ENCODE data around the gene RMND1.

RMND1 gene

GRCh38 chr6:151413372-151414145, 38.4 kb downstream of the RMND1 start:
- TF ChIP-seq MYC (IDR thresholded peaks at IDR 0.05; ENCODE audit: low read depth, low read length) (no peak), POLR2A (IDR thresholded peaks at IDR 0.05; ENCODE audit: extremely low read depth, insufficient read length) (no peak), MAX (IDR thresholded peaks at IDR 0.05; ENCODE audit: low read depth, low read length) (no peak)
- TF ChIP-seq, protein P1, sequence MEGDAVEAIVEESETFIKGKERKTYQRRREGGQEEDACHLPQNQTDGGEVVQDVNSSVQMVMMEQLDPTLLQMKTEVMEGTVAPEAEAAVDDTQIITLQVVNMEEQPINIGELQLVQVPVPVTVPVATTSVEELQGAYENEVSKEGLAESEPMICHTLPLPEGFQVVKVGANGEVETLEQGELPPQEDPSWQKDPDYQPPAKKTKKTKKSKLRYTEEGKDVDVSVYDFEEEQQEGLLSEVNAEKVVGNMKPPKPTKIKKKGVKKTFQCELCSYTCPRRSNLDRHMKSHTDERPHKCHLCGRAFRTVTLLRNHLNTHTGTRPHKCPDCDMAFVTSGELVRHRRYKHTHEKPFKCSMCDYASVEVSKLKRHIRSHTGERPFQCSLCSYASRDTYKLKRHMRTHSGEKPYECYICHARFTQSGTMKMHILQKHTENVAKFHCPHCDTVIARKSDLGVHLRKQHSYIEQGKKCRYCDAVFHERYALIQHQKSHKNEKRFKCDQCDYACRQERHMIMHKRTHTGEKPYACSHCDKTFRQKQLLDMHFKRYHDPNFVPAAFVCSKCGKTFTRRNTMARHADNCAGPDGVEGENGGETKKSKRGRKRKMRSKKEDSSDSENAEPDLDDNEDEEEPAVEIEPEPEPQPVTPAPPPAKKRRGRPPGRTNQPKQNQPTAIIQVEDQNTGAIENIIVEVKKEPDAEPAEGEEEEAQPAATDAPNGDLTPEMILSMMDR (IDR thresholded peaks at IDR 0.05; ENCODE audit: low read depth, low read length) = no peak
- H3K4me3 ChIP-seq (ENCODE audit: low read depth, low read length) = no peak overlapping the region
- DNase-seq (ENCODE audit: low read depth) = no peak

GRCh38 chr6:151412909-151413308, 39.0 kb downstream of the RMND1 start:
- DNase-seq (ENCODE audit: low read depth) = no peak
- no peak for TF ChIP-seq POLR2A (IDR thresholded peaks at IDR 0.05; ENCODE audit: extremely low read depth, insufficient read length)
- no peak for TF ChIP-seq MAX (IDR thresholded peaks at IDR 0.05; ENCODE audit: low read depth, low read length)
- TF ChIP-seq MYC (IDR thresholded peaks at IDR 0.05; ENCODE audit: low read depth, low read length) = no peak
- TF ChIP-seq, protein P1 (IDR thresholded peaks at IDR 0.05; ENCODE audit: low read depth, low read length) = no peak
- H3K4me3 ChIP-seq (ENCODE audit: low read depth, low read length) = no peak overlapping the region

DNA sequence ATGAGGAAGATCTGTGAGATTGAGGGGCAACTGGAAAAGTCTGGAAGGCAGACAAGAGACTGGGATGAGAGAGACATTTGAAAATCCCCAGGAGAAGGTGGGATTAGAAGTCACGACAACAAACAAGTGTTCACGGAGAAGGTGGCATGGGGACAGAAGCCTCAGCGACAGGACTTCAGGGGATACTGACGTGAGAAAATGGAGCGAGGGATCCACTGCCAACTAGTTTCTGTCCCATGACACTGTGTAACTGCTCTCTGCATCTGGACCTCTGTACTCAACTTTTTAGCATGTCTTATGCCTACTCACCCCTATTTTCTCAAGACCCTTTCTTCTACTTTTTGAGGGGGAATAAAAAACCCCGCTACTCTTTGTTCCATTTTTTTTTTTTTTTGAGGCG, 42.2 kb downstream of the RMND1 start:
- no peak overlapping the region for H3K4me3 ChIP-seq (ENCODE audit: low read depth, low read length)
- DNase-seq (ENCODE audit: low read depth) = no peak
- TF ChIP-seq POLR2A (IDR thresholded peaks at IDR 0.05; ENCODE audit: extremely low read depth, insufficient read length) = no peak
- no peak for TF ChIP-seq MYC (IDR thresholded peaks at IDR 0.05; ENCODE audit: low read depth, low read length)
- TF ChIP-seq, protein P1 (IDR thresholded peaks at IDR 0.05; ENCODE audit: low read depth, low read length) = no peak
- no peak for TF ChIP-seq MAX (IDR thresholded peaks at IDR 0.05; ENCODE audit: low read depth, low read length)

DNA sequence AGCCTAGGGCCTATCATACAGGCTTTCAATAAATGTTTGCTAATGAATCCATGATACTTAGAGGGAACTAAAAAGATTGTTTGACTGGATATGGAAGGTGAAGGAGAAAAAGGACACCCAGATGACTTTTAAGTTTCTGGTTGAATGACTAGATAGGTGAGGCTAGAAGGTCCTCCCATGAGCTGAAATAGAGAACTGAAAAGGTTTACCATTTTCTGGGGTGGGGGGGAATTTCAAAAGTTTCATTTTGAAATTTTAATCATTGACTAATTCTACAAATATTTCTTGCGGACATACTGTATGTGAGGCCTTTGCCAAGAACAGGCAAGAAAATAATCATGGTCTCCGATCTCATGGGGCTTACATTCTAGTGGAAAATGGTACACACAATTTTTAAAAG, 42.7 kb downstream of the RMND1 start:
- no peak overlapping the region for H3K4me3 ChIP-seq (ENCODE audit: low read depth, low read length)
- DNase-seq (ENCODE audit: low read depth) = no peak
- TF ChIP-seq MYC (IDR thresholded peaks at IDR 0.05; ENCODE audit: low read depth, low read length) (no peak), POLR2A (IDR thresholded peaks at IDR 0.05; ENCODE audit: extremely low read depth, insufficient read length) (no peak), MAX (IDR thresholded peaks at IDR 0.05; ENCODE audit: low read depth, low read length) (no peak)
- TF ChIP-seq, protein P1 (IDR thresholded peaks at IDR 0.05; ENCODE audit: low read depth, low read length) = no peak

DNA sequence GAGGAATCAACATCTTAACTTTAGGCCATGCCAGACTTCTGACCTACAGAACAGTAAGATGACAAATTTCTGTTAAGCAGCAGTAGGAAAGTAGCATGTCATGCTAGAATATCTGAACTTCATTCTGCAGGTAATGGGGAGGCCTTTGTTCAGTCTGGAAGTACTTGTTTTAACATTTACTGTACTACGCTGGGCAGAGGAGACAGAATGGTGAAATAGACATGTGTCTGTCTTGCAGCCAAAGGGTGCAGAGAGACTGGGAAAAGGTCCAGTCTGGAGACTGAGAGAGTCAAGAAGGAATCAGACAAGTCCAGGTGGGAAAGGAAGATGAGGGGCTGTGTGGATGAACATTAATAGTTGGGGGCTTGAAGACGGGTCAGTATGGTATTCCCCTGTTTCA, 43.1 kb downstream of the RMND1 start:
- no peak for DNase-seq (ENCODE audit: low read depth)
- no peak overlapping the region for H3K4me3 ChIP-seq (ENCODE audit: low read depth, low read length)
- no peak for TF ChIP-seq MYC (IDR thresholded peaks at IDR 0.05; ENCODE audit: low read depth, low read length)

- no peak overlapping the region for H3K4me3 ChIP-seq (ENCODE audit: low read depth, low read length)
- DNase-seq (ENCODE audit: low read depth) = no peak
- TF ChIP-seq POLR2A (IDR thresholded peaks at IDR 0.05; ENCODE audit: extremely low read depth, insufficient read length) = no peak
Measured at GRCh38 chr6:151403919-151404308, 48.0 kb downstream of the RMND1 start.

DNA sequence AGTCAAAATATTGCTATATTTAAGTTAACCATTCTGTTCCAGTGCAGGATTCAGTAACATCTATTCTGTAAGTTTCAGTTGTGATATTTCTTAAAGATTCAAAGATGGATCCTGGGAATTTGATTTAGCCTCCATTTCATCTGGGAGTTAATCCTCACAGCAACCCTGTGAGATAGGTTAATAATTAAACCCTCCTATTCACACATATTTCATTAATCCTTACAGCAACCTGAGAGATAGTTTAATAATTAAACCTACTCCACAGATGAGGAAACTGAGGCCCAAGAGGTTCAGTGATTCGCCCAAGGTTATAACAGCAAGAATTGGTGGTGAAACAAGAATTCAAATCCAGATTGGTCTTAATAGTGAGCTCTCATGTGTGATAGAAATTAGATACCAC, 49.7 kb downstream of the RMND1 start:
- no peak for TF ChIP-seq POLR2A (IDR thresholded peaks at IDR 0.05; ENCODE audit: extremely low read depth, insufficient read length)
- TF ChIP-seq MYC (IDR thresholded peaks at IDR 0.05; ENCODE audit: low read depth, low read length) = no peak
- no peak for TF ChIP-seq MAX (IDR thresholded peaks at IDR 0.05; ENCODE audit: low read depth, low read length)
- TF ChIP-seq, protein P1 (IDR thresholded peaks at IDR 0.05; ENCODE audit: low read depth, low read length) = no peak
- H3K4me3 ChIP-seq (ENCODE audit: low read depth, low read length) = no peak overlapping the region
- no peak for DNase-seq (ENCODE audit: low read depth)
